ENCODE data around the gene ARID1B.
A peak's percentile ranks its signal among the peaks of the same experiment; 100 is the strongest.
"Not testable (repeated sequence)": the region's sequence is repeated elsewhere in the genome, so short reads cannot be mapped to it uniquely, and the experiment has no call there.

The ARID1B gene

DNA sequence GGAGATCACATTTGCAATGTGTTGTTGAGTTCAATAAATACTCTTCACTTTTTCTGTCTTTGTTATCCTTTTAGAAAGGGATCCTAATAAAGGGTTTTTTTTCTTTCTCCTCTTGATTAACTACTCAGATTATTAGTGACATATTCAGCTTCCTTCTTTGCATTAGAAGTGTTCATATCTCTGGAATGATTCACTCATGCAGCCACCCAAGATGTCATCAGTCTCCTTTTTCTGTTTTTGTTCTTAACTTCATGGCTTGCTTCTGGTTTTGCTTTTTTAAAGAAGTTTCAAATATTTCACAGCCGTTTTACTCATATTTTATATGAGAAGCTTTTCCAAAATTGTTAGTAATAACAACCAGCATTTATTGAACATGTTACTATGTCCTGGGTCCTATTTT is 358.5 kb downstream of the ARID1B start:
- DNase-seq (ENCODE audit: low read depth), result no peak

GRCh38 chr6:157137501-157137900 is 360.3 kb downstream of the ARID1B start:
- DNase-seq (ENCODE audit: low read depth), result peak; percentile 21

GRCh38 chr6:157139054-157139708 is 362.0 kb downstream of the ARID1B start:
- DNase-seq (ENCODE audit: low read depth), result no peak

GRCh38 chr6:157143171-157143889 is 366.2 kb downstream of the ARID1B start:
- peak; percentile 81 for DNase-seq (ENCODE audit: low read depth)

DNA sequence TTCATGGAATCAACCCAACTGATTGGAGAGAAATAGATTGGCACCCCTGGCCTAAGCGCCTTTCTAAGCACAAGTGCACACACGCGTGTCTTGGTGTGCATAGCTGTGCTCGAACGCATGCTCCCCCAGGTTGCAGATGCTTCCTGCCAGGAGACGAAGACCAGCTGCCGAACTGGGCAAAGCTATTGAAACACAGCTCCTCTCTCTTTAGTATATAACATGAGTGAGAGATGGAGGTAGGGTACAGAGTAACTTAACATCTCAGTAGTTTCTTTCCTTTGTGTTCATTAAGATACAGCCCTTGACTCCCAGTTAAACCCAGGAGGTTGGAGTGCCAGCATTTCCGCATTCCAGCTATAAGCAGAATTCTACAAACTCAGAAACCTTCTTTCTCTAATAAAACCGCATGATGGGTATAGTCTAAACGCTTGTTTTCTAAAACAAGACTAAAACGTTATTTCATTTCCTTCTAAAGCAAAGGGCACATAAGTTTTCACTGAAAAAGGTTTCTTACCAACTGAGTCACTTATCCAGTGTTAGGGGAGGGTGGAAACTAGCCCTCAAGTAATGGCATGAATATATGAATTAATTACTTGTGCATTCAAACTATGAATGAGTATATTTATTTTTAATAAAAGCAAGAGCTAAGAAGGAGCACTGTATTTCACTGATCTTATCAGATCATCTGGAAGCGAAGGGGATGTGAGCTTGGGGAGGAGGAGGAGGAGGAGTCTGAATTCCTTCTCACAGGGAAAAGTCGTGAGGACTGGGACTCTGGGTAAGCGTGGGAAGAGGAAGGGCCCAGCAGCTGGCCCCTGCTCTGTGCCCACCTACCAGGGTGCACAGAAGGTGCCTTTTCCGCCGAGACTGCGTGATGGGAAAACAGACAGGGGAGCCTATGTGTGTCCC is 367.0 kb downstream of the ARID1B start:
- DNase-seq (ENCODE audit: low read depth), result no peak

- DNase-seq (ENCODE audit: low read depth), result no peak
Observed at GRCh38 chr6:157144859-157145568, 367.8 kb downstream of the ARID1B start.

DNA sequence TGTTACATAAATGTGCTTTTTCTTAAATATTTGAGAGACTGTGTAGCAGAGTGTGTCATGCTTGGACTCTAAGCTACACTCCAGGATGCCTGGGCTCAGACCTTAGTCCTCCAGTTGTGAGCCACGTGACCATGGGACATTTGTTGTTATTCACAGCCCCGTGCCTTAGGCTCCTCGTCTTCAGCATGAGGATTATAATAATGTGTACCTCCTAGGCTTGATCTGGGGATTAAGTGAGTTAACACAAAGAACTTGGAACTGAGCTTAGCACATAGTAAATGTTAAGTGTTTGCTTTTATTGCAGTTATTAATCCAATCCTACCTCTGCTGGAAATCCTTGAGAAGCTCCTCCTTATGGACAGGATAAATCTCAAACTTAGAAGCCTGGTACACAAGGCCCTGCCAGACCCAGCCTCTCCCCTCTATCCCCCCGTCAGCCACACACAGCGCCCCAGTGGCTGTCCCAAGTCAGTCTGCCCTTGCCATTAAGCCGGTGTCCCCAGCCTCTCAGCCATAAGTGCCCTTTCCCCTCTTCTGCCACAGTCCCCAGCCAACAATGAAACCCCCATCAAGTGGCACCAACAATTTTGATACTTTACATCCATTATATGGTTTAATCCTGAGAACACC is 368.6 kb downstream of the ARID1B start:
- DNase-seq (ENCODE audit: low read depth), result no peak

- DNase-seq (ENCODE audit: low read depth), result not testable (repeated sequence)
Observed at GRCh38 chr6:157147054-157148026, 370.2 kb downstream of the ARID1B start.

GRCh38 chr6:157148391-157149323 is 371.5 kb downstream of the ARID1B start:
- DNase-seq (ENCODE audit: low read depth), result peak; percentile 97

- DNase-seq (ENCODE audit: low read depth), result peak; percentile 69
Observed at GRCh38 chr6:157150076-157150475, 372.9 kb downstream of the ARID1B start.

DNA sequence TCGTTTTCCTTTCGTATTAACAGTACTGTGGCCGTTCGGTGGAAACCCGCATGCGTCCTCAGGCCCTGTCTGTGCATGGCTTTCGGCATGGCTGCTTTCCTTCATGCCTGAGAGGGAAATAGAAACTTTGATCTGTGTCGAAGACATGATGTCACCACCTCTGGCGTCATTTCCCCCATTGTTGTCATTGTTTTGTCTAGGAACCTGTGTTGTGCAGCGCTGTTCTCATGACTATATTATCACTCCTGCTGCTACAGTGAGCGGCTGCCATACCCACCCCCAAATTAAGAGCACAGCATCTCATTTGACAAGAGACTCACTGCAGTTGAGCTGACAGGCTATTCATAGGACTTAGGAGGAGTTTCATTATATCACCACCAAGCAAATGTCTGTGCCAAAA is 373.9 kb downstream of the ARID1B start:
- no peak for DNase-seq (ENCODE audit: low read depth)

GRCh38 chr6:157151989-157152388 is 374.8 kb downstream of the ARID1B start:
- peak; percentile 57 for DNase-seq (ENCODE audit: low read depth)

DNA sequence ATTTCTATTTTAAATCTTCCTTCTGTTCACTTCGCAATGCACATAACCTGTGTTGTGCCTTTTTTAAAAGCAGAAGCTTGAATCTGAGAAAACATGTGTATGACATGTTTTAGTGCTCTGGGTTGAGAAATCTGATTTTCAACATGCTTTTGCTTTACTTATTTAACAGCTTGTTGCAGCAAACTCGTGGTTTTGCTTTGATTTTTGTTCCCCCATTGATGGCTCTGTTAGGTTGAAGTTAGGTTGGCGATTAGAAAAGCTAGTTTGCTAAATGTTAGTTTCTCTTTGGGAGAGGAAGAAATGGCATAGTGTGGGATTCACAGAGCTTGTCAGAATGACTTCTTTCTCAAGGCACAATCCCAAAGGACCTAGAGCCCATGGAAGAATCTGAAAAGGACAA is 375.4 kb downstream of the ARID1B start:
- DNase-seq (ENCODE audit: low read depth), result no peak

DNA sequence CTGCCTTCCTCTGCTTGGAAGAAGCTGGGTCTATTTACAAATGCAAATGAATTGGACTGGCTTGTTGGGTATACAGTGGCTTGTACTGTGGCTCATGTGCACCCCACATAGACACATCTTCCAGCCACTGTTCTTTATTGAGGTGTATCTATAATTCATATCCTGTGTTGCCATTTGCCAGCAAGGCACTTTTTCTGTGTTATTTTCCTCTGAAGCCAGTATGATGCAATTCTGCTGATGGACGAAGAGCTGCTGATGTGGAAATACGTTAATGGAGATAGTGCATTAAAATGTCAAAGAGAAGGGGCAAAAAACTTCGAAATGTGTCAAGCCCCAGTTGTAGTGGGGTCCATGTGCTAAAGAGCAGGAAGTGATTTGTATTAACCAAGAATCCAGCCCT is 378.6 kb downstream of the ARID1B start:
- no peak for DNase-seq (ENCODE audit: low read depth)

DNA sequence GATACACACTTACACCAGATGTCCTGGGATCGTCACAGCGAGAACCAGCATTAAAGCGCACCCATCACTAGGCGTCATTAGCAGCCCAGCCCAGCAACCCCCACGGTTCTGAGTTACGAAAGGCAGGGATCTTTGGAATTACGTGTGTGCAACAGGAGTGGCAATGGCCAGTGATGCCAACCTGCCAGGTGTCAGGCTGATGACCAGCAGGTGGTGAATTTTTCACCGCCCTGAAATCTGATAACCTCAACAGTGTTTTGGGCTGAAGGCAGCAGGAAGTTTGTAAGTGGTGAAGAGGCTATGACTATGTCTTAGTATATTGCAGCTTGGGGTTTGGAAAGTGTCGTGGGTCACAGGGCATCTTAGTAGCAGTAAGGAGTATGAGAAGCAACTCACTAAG is 380.1 kb downstream of the ARID1B start:
- no peak for DNase-seq (ENCODE audit: low read depth)

- DNase-seq (ENCODE audit: low read depth), result no peak
Observed at GRCh38 chr6:157158456-157158855, 381.3 kb downstream of the ARID1B start.

DNA sequence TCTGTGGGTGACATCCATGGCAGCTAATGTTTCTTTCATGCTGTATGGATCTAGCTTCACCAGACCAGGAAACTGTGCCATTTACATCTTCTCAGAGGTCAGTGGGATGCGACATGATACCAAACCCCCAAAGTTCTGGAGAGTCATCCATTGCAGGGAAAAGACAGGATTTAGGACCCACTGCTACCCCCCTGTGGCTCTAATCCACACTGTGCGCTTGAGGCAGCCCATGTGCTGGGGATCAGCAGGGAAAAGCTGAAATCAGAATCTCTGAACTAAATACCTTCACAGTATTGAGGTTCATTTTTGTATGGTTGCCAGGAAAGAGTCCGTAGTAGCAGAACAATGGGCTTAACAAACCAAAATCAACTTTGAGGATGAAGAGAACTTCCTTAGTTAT is 381.7 kb downstream of the ARID1B start:
- DNase-seq (ENCODE audit: low read depth), result no peak

DNA sequence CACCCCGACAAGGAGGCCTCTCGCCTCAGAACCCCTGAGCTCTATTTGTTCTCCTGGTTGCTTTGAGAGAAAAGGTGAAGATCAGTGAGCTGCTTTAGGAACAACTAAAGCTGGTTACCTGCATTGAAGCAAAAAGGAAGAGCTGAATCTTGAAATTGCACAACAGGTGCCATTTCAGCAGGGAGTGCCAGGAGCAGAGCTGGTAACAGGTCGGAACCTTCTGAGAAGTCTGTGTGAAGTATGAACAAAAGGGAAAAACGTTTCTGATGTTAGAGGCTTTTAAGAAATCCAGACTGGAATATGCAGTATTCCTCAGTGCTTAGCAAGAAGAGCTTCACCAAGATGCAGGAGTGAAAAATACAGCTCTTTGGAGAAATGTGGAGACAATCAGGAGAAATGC is 382.2 kb downstream of the ARID1B start:
- no peak for DNase-seq (ENCODE audit: low read depth)

- no peak for DNase-seq (ENCODE audit: low read depth)
Observed at GRCh38 chr6:157161912-157162311, 384.7 kb downstream of the ARID1B start.

Measured in fibroblast of gingiva (primary cell).